Sigmoid colon (tissue), 4 donors: ENCODE measurements around the gene CLDN11.

Experiments used
- EP300 ChIP-seq, 4 donors: sonication (generic); formaldehyde crosslinking; IDR thresholded peaks; one replicate each; pipeline ENCODE4 v1.6.1; 2017; ENCODE audit warnings: antibody characterized with exemption in 4 of 4
- POLR2A ChIP-seq, 2 donors: fragments of 450-650 bp; IDR thresholded peaks; one replicate each; pipeline ENCODE4 v1.6.1; 2016; ENCODE audit warnings: antibody characterized with exemption in 2 of 2, mild to moderate bottlenecking in 2 of 2, moderate library complexity in 2 of 2

DNA sequence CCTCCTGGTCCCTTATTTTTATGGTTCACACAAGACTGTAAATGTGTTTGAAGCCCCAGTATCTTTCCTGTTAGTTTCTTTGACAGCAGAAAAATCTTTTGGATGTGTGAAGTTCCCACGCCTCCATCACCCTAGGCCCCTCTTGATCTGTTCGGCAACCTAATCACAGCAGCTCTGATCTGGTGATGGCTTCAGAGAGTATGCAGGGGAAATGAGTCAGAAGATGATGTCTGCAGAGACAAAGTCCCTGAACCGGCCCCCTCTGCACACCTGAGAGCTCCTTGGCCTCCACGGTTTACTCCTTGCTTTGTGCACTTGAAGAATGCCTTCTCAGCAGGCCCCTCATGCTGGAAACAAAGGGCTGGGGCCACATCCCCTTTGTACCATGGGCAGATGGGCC, 63.5 kb downstream of the CLDN11 start:
- TF ChIP-seq POLR2A (IDR thresholded peaks at IDR 0.05) (no peak), EP300 (IDR thresholded peaks at IDR 0.05) (no peak)
